HG03060 (cell line): Measurements from ENCODE around the gene FADS2.

Experiments
- ATAC-seq: cut with Tn5 transposase; IDR thresholded peaks from one replicate; pipeline ENCODE4 v1.9.1; 2021; ENCODE audit warnings: low read depth, moderate number of reproducible peaks; ENCODE audit not compliant: unreplicated experiment

FADS2 gene

GRCh38 chr11:61795459-61795858, 32.6 kb upstream of the FADS2 start:
- ATAC-seq = no peak

GRCh38 chr11:61795876-61796526, 32.1 kb upstream of the FADS2 start:
- ATAC-seq = no peak

- no peak for ATAC-seq
Measured at GRCh38 chr11:61797263-61797944, 30.7 kb upstream of the FADS2 start.

- ATAC-seq = no peak
Measured at GRCh38 chr11:61799665-61800284, 28.3 kb upstream of the FADS2 start.

- ATAC-seq = no peak
Measured at GRCh38 chr11:61800331-61801281, 27.5 kb upstream of the FADS2 start.

- ATAC-seq = no peak
Measured at GRCh38 chr11:61802605-61803004, 25.5 kb upstream of the FADS2 start.

GRCh38 chr11:61803889-61804647, 24.0 kb upstream of the FADS2 start:
- ATAC-seq = no peak

- ATAC-seq = no peak
Measured at GRCh38 chr11:61805146-61805545, 23.0 kb upstream of the FADS2 start.

- ATAC-seq = no peak
Measured at GRCh38 chr11:61806785-61807184, 21.3 kb upstream of the FADS2 start.

GRCh38 chr11:61810671-61811175, 17.4 kb upstream of the FADS2 start:
- no peak for ATAC-seq

- ATAC-seq = no peak
Measured at GRCh38 chr11:61811831-61812230, 16.3 kb upstream of the FADS2 start.

- no peak for ATAC-seq
Measured at GRCh38 chr11:61812736-61813411, 15.2 kb upstream of the FADS2 start.

- no peak for ATAC-seq
Measured at GRCh38 chr11:61814247-61814957, 13.7 kb upstream of the FADS2 start.

- no peak for ATAC-seq
Measured at GRCh38 chr11:61814958-61815789, 12.9 kb upstream of the FADS2 start.

- no peak for ATAC-seq
Measured at GRCh38 chr11:61815790-61816735, 12.0 kb upstream of the FADS2 start.

GRCh38 chr11:61816736-61817455, 11.2 kb upstream of the FADS2 start, which contains the start of gene FADS1:
FADS1 (minus strand) TSS chr11:61817003; CDS start chr11:61816929, 74 bp downstream.
- ATAC-seq = no peak
